Loucy (cell line): ENCODE results near the gene ZNF296.

ENCODE experiments used
- EZH2phosphoT487 ChIP-seq: fragments of 200-600 bp; IDR thresholded peaks from 2 replicates; pipeline ENCODE4 v1.6.1; 2018; ENCODE audit warnings: antibody characterized with exemption, mild to moderate bottlenecking, moderate library complexity, borderline replicate concordance
- TF ChIP-seq, protein P1 (sequence below): fragments of 200-600 bp; sonication (generic); conservative IDR thresholded peaks from 2 replicates; pipeline ENCODE4 v1.5.1; 2014; ENCODE audit warnings: mild to moderate bottlenecking, antibody characterized with exemption, low read length

DNA sequence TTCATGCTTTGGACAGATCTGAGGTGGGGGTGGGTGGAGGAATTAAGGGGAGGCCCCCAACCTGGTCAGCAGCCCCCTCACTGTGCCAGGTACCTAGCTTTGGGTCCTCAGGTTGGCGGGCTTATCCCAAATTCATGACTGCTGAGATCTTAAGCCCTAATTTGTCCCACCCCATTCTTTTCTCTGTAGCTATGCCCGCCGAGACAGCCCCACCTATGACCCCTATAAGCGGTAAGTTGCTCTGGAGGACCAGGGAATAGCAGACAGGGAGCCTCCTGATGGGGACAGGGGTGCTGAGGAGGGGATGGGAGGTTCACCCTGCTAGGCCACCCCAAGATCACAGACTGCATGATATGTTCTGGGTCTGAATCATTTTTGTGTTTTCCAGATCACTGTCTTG, 14.3 kb downstream of the ZNF296 start:
- no peak for TF ChIP-seq EZH2phosphoT487
- TF ChIP-seq, protein P1, sequence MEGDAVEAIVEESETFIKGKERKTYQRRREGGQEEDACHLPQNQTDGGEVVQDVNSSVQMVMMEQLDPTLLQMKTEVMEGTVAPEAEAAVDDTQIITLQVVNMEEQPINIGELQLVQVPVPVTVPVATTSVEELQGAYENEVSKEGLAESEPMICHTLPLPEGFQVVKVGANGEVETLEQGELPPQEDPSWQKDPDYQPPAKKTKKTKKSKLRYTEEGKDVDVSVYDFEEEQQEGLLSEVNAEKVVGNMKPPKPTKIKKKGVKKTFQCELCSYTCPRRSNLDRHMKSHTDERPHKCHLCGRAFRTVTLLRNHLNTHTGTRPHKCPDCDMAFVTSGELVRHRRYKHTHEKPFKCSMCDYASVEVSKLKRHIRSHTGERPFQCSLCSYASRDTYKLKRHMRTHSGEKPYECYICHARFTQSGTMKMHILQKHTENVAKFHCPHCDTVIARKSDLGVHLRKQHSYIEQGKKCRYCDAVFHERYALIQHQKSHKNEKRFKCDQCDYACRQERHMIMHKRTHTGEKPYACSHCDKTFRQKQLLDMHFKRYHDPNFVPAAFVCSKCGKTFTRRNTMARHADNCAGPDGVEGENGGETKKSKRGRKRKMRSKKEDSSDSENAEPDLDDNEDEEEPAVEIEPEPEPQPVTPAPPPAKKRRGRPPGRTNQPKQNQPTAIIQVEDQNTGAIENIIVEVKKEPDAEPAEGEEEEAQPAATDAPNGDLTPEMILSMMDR = no peak
